K562 (cell line): ENCODE results near the gene DNALI1. TPM values are rescaled to one million over a fixed set of nuclear protein-coding genes. Genes with fewer than 3 reads are reported as not detected.

Experiments
- CBFA2T3 ChIP-seq: fragments of 450-650 bp; IDR thresholded peaks from 2 replicates; pipeline ENCODE4 v1.6.1; 2017
- CBX3 ChIP-seq, 2 experiments: IDR thresholded peaks; 1 replicate in 1 of 2; 2 replicates in 1 of 2; pipeline ENCODE4 v1.6.1; 2012; ENCODE audit warnings: inconsistent platforms in 2 of 2, low read length in 2 of 2, borderline replicate concordance in 1 of 2, control low read depth in 1 of 2
- CBX5 ChIP-seq: IDR thresholded peaks from 2 replicates; pipeline ENCODE4 v1.6.1; 2014; ENCODE audit warnings: low read depth, borderline replicate concordance
- HDGF ChIP-seq: fragments of 450-650 bp; IDR thresholded peaks from 2 replicates; pipeline ENCODE4 v1.6.1; 2016
- KAT7 ChIP-seq: sonication (generic); formaldehyde crosslinking; IDR thresholded peaks from 2 replicates; pipeline ENCODE4 v1.8.0; 2022; ENCODE audit warnings: missing genetic modification reagents, mild to moderate bottlenecking, borderline replicate concordance
- MECOM ChIP-seq: fragments of 250-450 bp; sonication (Bioruptor Pico); IDR thresholded peaks from 2 replicates; pipeline ENCODE4 v1.8.0; 2022; ENCODE audit warnings: inconsistent platforms
- MYBL2 ChIP-seq, 2 experiments: fragments of 450-650 bp in 1 of 2; sonication (generic) in 1 of 2; formaldehyde crosslinking in 1 of 2; IDR thresholded peaks; 2 replicates each; pipeline versions ENCODE4 v1.6.1 to v1.8.1; 2017 to 2022; ENCODE audit warnings: borderline replicate concordance in 1 of 2, inconsistent platforms in 1 of 2, low read depth in 1 of 2, mild to moderate bottlenecking in 1 of 2, missing genetic modification reagents in 1 of 2, moderate library complexity in 1 of 2
- PRDM10 ChIP-seq: fragments of 450-650 bp; IDR thresholded peaks from 2 replicates; pipeline ENCODE4 v1.6.1; 2018; ENCODE audit not compliant: partially characterized antibody
- SP2 ChIP-seq: IDR thresholded peaks from 2 replicates; pipeline ENCODE4 v1.6.1; 2011; ENCODE audit warnings: mild to moderate bottlenecking, low read depth, low read length, moderate library complexity; ENCODE audit not compliant: poor library complexity, severe bottlenecking; ENCODE audit errors: extremely low read depth
- ZKSCAN8 ChIP-seq: fragments of 200-800 bp; sonication (Bioruptor generic); IDR thresholded peaks from 2 replicates; pipeline ENCODE4 v1.6.1; 2016; ENCODE audit warnings: missing genetic modification characterization, missing compliant biosample characterization
- ZNF398 ChIP-seq: fragments of 250-450 bp; sonication (Bioruptor Pico); IDR thresholded peaks from 2 replicates; pipeline ENCODE4 v1.8.0; 2021; ENCODE audit warnings: moderate library complexity, mild to moderate bottlenecking, inconsistent platforms
- ZNF407 ChIP-seq: fragments of 450-650 bp; IDR thresholded peaks from 2 replicates; pipeline ENCODE4 v1.6.1; 2016; ENCODE audit warnings: low read depth
- polyA plus RNA-seq, 8 experiments: library from polyadenylated mRNA; depleted of rRNA in 4 of 8; stranded (reverse) in 5 of 8; unstranded in 3 of 8; fragments of >200 nt; fragmentation: Nextera tagmentation in 2 of 8; fragmentation: Illumina TruSeq in 1 of 8; extraction: Ambion mirVana in 2 of 8; extraction: Trizol in 1 of 8; gene quantifications; 2 replicates each; pipeline versions ENCODE4 v1.2.1 to v1.2.3, GENCODE V29; 2011 to 2014; ENCODE audit warnings: inconsistent platforms in 1 of 8, missing spikeins in 1 of 8
- total RNA-seq, 7 experiments: library from RNA; depleted of rRNA in 6 of 7; stranded (reverse); fragments of >200 nt in 6 of 7; fragmentation: Illumina TruSeq in 2 of 7; extraction: Trizol in 2 of 7; gene quantifications; 2 replicates each; pipeline versions ENCODE4 v1.2.1 to v1.2.3, GENCODE V29; 2011 to 2021; ENCODE audit warnings: low replicate concordance in 1 of 7

The DNALI1 gene
- total and polyA plus RNA-seq, 9 of the 15 experiments (the other 6 are each of a cell fraction or from before 2014, with no cell fraction given), result 0.87 to 5.6 (median 1.2) TPM

- TF ChIP-seq ZNF407 (no peak), MECOM (CRISPR knock-in tag) (no peak), SP2 (no peak), ZNF398 (no peak), CBFA2T3 (no peak), MYBL2 (IDR thresholded peaks at IDR 0.05; ENCODE audit: low read depth) (no peak), MYBL2 (CRISPR knock-in tag; IDR thresholded peaks at IDR 0.05; ENCODE audit: borderline replicate concordance) (no peak), CBX3 (IDR thresholded peaks at IDR 0.05; ENCODE audit: borderline replicate concordance in 1 of 2, low read length in 2 of 2) (peak in 1 of 2 experiments; percentile 70; a peak in 2 of 3 replicates), KAT7 (CRISPR knock-in tag) (no peak), HDGF (no peak), ZKSCAN8 (CRISPR knock-in tag) (no peak), CBX5 (0 out of 2 replicates have a peak, but pooled peaks have one; percentile 68), PRDM10 (no peak)
Observed at GRCh38 chr1:37514350-37515184, 42.2 kb upstream of the DNALI1 start, which contains the start of gene MEAF6 (continued).
